PC-3 (cell line): Measurements from ENCODE around the gene MAMDC4. TPM values are rescaled to one million over a fixed set of nuclear protein-coding genes. Genes with fewer than 3 reads are reported as not detected.
A peak's percentile ranks its signal among the peaks of the same experiment; 100 is the strongest.

Experiments used
- ATAC-seq: fragments of 200-7000 bp; cut with Tn5 transposase; 2 replicates; pipeline ENCODE4 v1.9.1; 2020; ENCODE audit warnings: mild to moderate bottlenecking, moderate library complexity
- BruUV-seq: library from RNA; stranded (reverse); fragments of 400-500 nt; replicated peaks from 2 replicates; lab custom pipeline; 2021; lab: Mats Ljungman, UMichigan
- CTCF ChIA-PET: fragments of 300-600 bp; sonication (Branson Sonifier 250); formaldehyde crosslinking; loops from one replicate; lab custom pipeline; 2022; ENCODE audit warnings: antibody characterized with exemption; lab: Charles Lee
- POLR2A ChIA-PET: fragments of 300-600 bp; sonication (Branson Sonifier 250); formaldehyde crosslinking; loops from one replicate; lab custom pipeline; 2022; ENCODE audit warnings: antibody characterized with exemption; ENCODE audit not compliant: unreplicated experiment; lab: Charles Lee
- DNase-seq: peaks from one replicate; pipeline ENCODE4 v3.0.0-alpha.2; 2015
- H2AFZ ChIP-seq: fragments of 300-600 bp; sonication (generic); 2 replicates; pipeline ENCODE4 v1.6.0; 2016; ENCODE audit warnings: antibody characterized with exemption, low read length
- H3F3A ChIP-seq: fragments of 300-600 bp; sonication (generic); one replicate; pipeline ENCODE4 v1.6.0; 2017; ENCODE audit warnings: antibody characterized with exemption, low read length, control low read depth, mild to moderate bottlenecking; ENCODE audit not compliant: unreplicated experiment
- H3K27ac ChIP-seq: fragments of 300-600 bp; sonication (generic); 2 replicates; pipeline ENCODE4 v1.5.1; 2016; ENCODE audit warnings: mild to moderate bottlenecking, low read length
- H3K27me3 ChIP-seq: fragments of 300-600 bp; sonication (generic); 2 replicates; pipeline ENCODE4 v1.6.1; 2016; ENCODE audit warnings: low read length, mixed read lengths
- H3K36me3 ChIP-seq: fragments of 300-600 bp; sonication (generic); 2 replicates; pipeline ENCODE4 v1.6.1; 2016; ENCODE audit warnings: low read depth, mixed run types, low read length, mixed read lengths
- H3K4me1 ChIP-seq: fragments of 300-600 bp; sonication (generic); 2 replicates; pipeline ENCODE4 v1.5.1; 2016; ENCODE audit warnings: low read length; ENCODE audit not compliant: insufficient read depth
- H3K4me2 ChIP-seq: fragments of 300-600 bp; sonication (generic); 2 replicates; pipeline ENCODE4 v1.6.0; 2016; ENCODE audit warnings: low read length
- H3K4me3 ChIP-seq: fragments of 300-600 bp; sonication (generic); 2 replicates; pipeline ENCODE4 v1.5.1; 2016; ENCODE audit warnings: mild to moderate bottlenecking, low read length, mixed read lengths
- H3K79me2 ChIP-seq: fragments of 300-600 bp; sonication (generic); 2 replicates; pipeline ENCODE4 v1.6.1; 2017; ENCODE audit warnings: low read length, mixed read lengths
- H3K9ac ChIP-seq: fragments of 300-600 bp; sonication (generic); 2 replicates; pipeline ENCODE4 v1.6.0; 2016; ENCODE audit warnings: mild to moderate bottlenecking, low read length
- H3K9me2 ChIP-seq: fragments of 300-600 bp; sonication (generic); replicated peaks from 2 replicates; pipeline ENCODE4 v1.6.1; 2016; ENCODE audit warnings: mixed run types, low read length, mixed read lengths
- H3K9me3 ChIP-seq: fragments of 300-600 bp; sonication (generic); 2 replicates; pipeline ENCODE4 v1.6.1; 2016; ENCODE audit warnings: low read length, mixed read lengths
- H4K20me1 ChIP-seq: fragments of 300-600 bp; sonication (generic); 2 replicates; pipeline ENCODE4 v1.6.1; 2016; ENCODE audit warnings: low read length, mixed read lengths
- EZH2 ChIP-seq: fragments of 300-600 bp; sonication (generic); IDR thresholded peaks from one replicate; pipeline ENCODE4 v1.6.1; 2017; ENCODE audit warnings: antibody characterized with exemption, mild to moderate bottlenecking, low read length; ENCODE audit not compliant: unreplicated experiment
- EZH2phosphoT487 ChIP-seq: fragments of 300-600 bp; sonication (generic); IDR thresholded peaks from 2 replicates; pipeline ENCODE4 v1.6.1; 2018; ENCODE audit warnings: mild to moderate bottlenecking, antibody characterized with exemption, low read length, borderline replicate concordance
- intact Hi-C: fragments of 100-400 bp; cut with micrococcal nuclease; formaldehyde crosslinking; loops from 2 replicates; pipeline ENCODE4 v1.9.0; 2023
- total RNA-seq: library from RNA; depleted of rRNA; stranded (reverse); fragments of >200 nt; gene quantifications from 2 replicates; pipeline ENCODE4 v1.2.3, GENCODE V29; 2014
- TF ChIP-seq, protein P1 (sequence below): fragments of 300-600 bp; sonication (generic); conservative IDR thresholded peaks from 2 replicates; pipeline ENCODE4 v1.5.1; 2017; ENCODE audit warnings: antibody characterized with exemption, low read depth, mild to moderate bottlenecking, low read length

Gene MAMDC4
- total RNA-seq, 1 experiment from 2014 or later, result 3.0 TPM

DNA sequence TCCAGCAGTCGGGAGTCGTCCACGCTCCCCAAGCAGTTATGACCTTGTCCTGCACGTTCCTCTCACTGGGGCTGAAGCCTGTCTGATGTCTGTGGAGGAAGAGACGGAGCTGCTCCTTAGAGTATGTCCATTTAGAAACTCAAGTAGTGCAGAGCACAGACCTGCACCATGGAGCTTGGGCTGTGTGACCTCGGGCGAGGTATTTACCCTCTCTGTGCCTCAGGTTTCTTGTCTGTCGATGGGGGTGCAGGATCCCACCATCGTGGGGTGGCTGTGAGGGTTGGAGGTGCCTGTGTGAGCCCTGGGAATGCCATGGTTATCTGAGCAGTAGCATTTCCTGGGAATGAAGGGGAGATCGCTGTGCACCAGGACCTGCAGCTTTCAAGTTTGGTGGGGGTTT lies 48.4 kb downstream of the MAMDC4 start:
- POLR2A ChIA-PET, result no interaction called here
- TF ChIP-seq EZH2 (no peak), EZH2phosphoT487 (no peak)
- TF ChIP-seq, protein P1, sequence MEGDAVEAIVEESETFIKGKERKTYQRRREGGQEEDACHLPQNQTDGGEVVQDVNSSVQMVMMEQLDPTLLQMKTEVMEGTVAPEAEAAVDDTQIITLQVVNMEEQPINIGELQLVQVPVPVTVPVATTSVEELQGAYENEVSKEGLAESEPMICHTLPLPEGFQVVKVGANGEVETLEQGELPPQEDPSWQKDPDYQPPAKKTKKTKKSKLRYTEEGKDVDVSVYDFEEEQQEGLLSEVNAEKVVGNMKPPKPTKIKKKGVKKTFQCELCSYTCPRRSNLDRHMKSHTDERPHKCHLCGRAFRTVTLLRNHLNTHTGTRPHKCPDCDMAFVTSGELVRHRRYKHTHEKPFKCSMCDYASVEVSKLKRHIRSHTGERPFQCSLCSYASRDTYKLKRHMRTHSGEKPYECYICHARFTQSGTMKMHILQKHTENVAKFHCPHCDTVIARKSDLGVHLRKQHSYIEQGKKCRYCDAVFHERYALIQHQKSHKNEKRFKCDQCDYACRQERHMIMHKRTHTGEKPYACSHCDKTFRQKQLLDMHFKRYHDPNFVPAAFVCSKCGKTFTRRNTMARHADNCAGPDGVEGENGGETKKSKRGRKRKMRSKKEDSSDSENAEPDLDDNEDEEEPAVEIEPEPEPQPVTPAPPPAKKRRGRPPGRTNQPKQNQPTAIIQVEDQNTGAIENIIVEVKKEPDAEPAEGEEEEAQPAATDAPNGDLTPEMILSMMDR, result no peak
- DNase-seq, result no peak
- Histone ChIP-seq H2AFZ (no peak overlapping the region), H3K4me2 (peak overlapping the region; percentile 56; the same call in 1 of the 2 replicates), H3K9me3 (no peaks in the 10 kb centered on the region), H3K36me3 (peaks cover 5% of the 10 kb centered on the region; the same call in 1 of the 2 replicates), H3F3A (peaks cover 4% of the 10 kb centered on the region), H3K79me2 (peaks cover 15% of the 10 kb centered on the region), H3K9ac (0 out of 2 replicates have a peak overlapping the region, but pooled peaks have one; percentile 88), H3K27me3 (no peaks in the 10 kb centered on the region), H3K9me2 (no peaks in the 10 kb centered on the region), H3K4me3 (no peak overlapping the region), H3K27ac (peak overlapping the region; percentile 99), H3K4me1 (peaks cover 31% of the 10 kb centered on the region), H4K20me1 (no peaks in the 10 kb centered on the region)
- intact Hi-C loops, result loop anchor here (2.0 to 5.0 kb wide), 2 partner anchors 14 to 127 kb away; partner anchors contain the start of genes ABCA2 and TRAF2
- no TSS peak for BruUV-seq
- no peak for ATAC-seq
- CTCF ChIA-PET, result no interaction called here

DNA sequence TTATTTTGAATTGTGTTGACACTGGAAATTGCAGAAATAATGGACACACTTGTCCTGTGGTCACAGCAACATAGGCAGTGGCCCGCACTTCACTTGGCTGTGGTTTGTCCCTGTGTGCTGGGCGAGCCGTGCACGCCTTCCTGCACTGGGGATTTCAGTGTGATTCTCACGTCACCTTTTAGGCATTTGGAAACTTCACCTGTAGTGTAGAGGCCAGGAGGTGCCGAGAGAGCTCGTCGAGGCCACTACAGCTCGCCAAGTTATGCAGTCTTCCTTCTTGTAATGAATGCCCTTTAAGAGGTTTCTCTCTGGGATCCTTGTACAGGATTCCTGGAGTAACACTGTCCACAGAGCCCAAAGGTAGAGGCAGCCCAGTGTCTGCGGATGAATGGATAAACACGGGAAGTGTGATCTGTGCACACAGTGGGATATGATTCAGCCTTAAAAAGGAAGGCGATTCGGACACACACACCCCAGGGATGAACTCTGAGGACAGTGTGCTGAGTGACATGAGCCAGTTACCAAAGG lies 48.9 kb downstream of the MAMDC4 start:
- BruUV-seq, result TSS peak; percentile 67
- peaks cover 10% of the 10 kb centered on the region for H3K79me2 ChIP-seq
- H3K9ac ChIP-seq, result peak overlapping the region; percentile 88
- 0 out of 2 replicates have a peak overlapping the region, but pooled peaks have one; percentile 7 for H3K4me3 ChIP-seq
- no peaks in the 10 kb centered on the region for H3K9me3 ChIP-seq
- H3K36me3 ChIP-seq, result peaks cover 5% of the 10 kb centered on the region; the same call in 1 of the 2 replicates
- intact Hi-C loops, result loop anchor here (2.0 to 5.0 kb wide), 2 partner anchors 14 to 126 kb away; partner anchors contain the start of genes ABCA2 and TRAF2
- H4K20me1 ChIP-seq, result no peaks in the 10 kb centered on the region
- peaks cover 31% of the 10 kb centered on the region for H3K4me1 ChIP-seq
- DNase-seq, result no peak
- no peaks in the 10 kb centered on the region for H3K9me2 ChIP-seq
- ChIA-PET CTCF (interaction anchor here (1.2 kb wide), 1 partner anchor 59 kb away, joined by 3 read pairs; the partner anchor contains the start of gene AJM1), POLR2A (interaction anchor here (0.6 to 1.3 kb wide), 2 partner anchors 15 to 85 kb away, joined by 4 read pairs; partner anchors contain the start of gene TRAF2)
- ATAC-seq, result peak; percentile 72
- peak overlapping the region; percentile 50; the same call in 1 of the 2 replicates for H2AFZ ChIP-seq
- H3K27ac ChIP-seq, result peak overlapping the region; percentile 99
- TF ChIP-seq EZH2phosphoT487, result no peak
- TF ChIP-seq, protein P1, result no peak
- TF ChIP-seq EZH2, result no peak
- peaks cover 4% of the 10 kb centered on the region for H3F3A ChIP-seq
- H3K4me2 ChIP-seq, result peak overlapping the region; percentile 56
- H3K27me3 ChIP-seq, result no peaks in the 10 kb centered on the region
